RCC 7860 (cell line): ENCODE data around the gene DNAJC3.
"Not testable (repeated sequence)": the region's sequence is repeated elsewhere in the genome, so short reads cannot be mapped to it uniquely, and the experiment has no call there.

Experiments used
- DNase-seq: peaks from one replicate; pipeline ENCODE4 v3.0.0-alpha.2; 2015; ENCODE audit warnings: low spot score
- FAIRE-seq: peaks from 2 replicates; lab custom pipeline; 2012; peaks lifted over from hg19 to GRCh38; lab: Jason Lieb, UNC

DNAJC3 gene

DNA sequence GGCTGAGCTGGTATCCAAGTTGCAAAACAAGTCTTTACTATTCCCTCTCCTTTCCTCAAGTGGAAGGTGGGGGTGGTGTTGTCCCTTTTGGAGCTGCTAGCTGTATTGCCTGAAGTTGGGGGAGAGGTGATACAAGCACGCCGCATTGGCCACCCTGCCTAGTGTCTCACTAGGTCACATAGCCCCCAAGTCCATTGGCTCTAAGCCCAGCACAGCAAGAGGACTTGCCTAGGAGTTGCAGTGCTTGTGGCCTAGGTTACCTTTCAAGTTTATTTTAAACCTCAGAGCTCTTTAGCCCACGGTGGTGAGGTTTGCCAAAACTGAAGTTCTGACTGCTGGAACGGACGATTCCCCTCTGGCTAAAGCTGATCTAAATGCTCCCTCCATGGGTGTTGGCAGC is 5.3 kb upstream of the DNAJC3 start:
- no peak for FAIRE-seq

DNA sequence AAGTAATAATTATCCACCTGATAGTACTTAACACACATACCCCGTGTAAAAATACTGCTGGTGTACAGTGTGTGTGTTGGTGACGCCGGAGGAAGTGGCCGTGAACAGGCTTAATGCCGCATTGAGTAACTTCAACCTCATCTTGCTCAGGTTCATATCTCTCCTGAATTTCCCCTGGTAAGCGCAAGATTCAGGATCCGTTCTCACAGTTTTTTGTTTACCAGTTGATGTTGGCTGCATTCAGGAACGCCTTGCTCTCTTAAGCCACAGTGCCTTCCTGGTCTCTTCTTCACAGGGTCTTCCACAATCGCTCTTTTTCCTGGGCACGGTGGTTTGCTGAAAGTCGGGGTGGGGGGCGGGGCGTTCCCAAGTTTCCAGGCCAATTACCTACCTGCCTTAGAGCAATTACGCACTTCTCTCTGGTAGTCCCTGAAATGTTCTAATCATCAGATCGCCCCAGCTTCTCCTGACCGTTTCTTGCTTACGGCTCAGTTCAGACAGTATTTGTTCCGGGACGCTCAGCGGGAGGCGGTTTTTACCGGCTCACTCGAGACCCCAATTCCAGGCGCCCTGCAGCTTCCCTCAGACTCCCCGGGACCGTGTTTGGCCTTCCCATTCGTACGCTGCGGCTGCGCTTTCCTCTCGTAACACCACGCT is 706 bp upstream of the DNAJC3 start:
- DNase-seq (no peak), FAIRE-seq (no peak)

More for the DNA sequence above, 5.3 kb upstream of the DNAJC3 start:
- DNase-seq = no peak

DNA sequence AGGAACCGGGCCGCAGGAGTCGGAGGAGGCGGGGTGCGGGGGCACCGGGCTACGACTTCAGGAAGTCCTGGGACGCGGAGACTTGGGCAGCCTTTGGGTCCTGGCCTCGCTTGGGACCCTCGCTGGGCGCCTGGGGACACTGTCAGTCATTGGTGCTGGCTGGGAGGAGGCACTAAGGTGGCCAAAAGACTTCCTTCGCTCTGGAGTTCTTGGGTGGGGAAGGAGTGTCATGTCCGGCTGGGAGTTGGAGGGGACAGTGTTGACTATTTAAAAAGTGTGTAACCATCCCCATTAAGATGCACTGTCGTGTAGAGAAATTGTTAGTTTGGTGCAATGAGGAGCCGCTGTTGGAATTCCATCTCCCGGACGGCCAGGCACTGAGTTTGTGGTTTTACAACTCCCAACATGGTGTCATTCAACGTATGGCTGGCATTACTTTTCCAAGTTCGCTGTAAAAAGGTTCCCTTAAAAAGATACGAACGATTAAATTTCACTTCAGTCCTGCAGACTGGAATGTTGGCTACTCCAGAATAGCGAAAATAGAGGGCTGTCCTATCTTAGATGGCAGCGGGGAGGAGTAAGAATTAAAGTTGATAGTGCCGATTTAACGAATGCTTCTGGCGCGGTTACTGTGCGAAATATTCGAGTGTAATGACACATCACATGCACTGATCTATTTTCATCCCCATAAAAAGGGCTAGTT is 776 bp downstream of the DNAJC3 start:
- DNase-seq = peak; percentile 7
- FAIRE-seq = no peak

DNA sequence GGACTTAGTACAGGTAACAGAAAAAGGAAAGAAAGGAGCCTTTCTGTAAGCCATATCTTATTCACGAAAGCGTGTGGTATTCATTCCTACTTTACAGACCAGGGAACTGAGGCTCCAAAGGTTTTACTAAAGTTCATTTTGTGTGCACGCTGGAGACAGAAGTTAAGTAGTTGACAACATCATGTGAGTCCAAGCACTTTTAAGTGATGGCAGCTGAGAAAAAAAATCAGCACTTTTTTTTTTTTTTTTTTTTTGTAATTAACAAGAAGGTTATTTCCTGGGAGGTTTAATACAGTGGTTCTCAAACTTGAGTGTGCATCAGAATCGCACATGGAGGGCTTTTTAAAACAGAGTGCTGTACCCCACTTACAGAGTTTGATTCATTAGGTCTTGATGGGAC is 2.0 kb downstream of the DNAJC3 start:
- FAIRE-seq (no peak), DNase-seq (no peak)

DNA sequence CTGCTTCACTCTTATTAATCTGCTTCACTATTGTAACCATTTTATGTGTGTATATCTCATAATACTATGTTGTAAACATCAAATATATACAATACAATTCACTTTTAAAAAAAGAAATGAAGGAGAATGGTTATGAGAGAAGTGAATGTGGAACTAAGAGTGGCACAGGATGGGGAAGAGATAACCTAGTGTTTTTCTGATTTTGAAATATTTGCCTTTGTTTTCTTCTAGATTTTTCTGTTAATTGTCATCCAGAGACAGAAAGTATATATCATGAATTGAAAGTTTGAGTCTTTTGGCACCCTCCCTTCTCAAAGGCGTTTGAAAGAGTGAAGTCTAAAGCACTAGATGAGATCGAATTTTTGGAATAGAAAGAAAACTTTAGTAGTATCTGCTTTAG is 2.8 kb downstream of the DNAJC3 start:
- no peak for DNase-seq
- no peak for FAIRE-seq

DNA sequence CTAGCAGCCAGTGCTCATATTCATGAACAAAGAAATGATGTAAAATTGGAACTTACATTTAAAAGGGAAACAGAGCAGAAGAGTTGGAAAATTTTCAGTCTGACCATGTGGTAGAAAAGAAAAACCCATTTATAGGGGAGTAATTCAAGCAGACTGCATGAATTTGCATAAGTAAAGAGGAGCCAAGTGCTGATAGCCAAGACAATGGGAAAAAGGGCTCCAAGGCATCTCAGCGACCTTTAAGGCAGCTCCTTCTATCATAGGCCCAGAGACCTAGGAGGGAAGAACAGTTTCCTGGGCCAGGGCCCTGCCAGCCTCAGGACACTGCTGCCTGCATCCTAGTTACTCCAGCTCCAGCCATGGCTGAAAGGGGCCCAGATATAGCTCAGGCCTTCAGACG is 7.5 kb downstream of the DNAJC3 start:
- FAIRE-seq (no peak), DNase-seq (no peak)

DNA sequence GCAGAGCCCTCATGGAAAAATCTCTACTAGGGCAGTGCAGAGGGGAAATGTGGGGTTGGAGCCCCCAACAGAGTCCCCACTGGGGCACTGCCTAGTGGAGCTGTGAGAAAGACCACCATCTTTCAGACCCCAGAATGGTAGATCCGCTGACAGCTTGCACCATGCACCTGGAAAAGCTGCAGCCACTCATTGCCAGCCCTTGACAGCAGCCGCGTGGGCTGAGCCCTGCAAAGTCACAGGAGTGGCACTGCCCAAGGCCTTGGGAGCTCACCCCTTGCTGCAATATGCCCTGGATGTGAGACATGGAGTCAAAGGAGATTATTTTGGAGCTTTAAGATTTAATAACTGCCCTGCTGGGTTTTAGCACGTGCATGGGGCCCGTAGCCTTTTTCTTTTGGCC is 8.0 kb downstream of the DNAJC3 start:
- DNase-seq, FAIRE-seq: not testable (repeated sequence)

DNA sequence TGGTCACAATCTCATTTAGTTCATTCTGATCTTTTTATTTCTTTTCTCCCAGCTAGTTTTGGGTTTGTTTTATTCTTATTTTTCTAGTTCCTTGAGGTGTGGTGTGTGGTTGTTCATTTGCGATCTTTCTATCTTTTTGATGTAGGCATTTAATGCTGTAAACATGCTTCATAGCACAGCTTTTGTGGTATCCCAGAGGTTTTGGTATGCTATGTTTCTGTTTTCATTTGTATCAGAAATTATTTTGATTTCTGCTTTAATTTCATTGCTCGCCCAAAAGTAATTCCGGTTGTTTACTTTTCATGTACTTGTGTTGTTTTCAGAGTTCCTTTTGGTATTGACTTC is 12.6 kb downstream of the DNAJC3 start:
- no peak for FAIRE-seq
- DNase-seq = no peak

DNA sequence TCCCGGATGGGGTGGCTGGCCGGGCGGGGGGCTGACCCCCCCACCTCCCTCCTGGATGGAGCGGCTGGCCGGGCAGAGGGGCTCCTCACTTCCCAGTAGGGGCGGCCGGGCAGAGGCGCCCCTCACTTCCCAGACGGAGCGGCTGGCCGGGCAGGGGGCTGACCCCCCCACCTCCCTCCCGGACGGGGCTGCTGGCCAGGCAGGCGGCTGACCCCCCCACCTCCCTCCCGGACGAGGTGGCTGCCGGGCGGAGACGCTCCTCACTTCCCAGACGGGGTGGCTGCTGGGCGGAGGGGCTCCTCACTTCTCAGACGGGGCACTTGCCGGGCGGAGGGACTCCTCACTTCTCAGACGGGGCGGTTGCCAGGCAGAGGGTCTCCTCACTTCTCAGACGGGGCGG is 14.0 kb downstream of the DNAJC3 start:
- DNase-seq, FAIRE-seq: not testable (repeated sequence)

DNA sequence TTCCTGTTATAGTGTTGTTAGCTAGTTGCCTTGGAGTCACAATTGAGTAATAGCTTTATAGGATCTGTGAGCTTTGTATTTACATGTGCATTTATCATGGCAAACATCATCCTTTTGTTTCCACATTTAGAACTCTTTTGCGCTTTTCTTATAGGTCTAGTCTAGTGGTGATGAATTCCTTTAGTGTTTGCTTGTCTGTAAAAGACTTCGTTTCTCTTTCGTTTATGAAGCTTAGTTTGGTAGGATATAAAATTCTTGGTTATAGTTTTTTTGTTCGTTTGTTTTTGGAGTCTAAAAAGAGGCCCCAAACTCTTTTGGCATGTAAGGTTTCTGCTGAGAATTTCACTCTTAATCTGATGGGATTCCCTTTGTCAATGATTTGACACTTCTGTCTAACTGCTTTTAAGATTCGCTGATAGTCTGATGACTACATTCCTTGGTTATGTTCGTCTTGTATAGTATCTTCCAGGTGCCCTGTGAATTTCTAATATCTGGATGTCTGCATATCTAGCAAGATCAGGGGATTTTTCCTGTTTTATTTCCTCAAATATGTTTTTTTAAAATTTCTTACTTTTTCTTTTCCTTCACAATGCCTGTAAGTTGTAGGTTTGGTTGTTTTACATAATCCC is 20.2 kb downstream of the DNAJC3 start:
- no peak for DNase-seq
- FAIRE-seq = no peak

DNA sequence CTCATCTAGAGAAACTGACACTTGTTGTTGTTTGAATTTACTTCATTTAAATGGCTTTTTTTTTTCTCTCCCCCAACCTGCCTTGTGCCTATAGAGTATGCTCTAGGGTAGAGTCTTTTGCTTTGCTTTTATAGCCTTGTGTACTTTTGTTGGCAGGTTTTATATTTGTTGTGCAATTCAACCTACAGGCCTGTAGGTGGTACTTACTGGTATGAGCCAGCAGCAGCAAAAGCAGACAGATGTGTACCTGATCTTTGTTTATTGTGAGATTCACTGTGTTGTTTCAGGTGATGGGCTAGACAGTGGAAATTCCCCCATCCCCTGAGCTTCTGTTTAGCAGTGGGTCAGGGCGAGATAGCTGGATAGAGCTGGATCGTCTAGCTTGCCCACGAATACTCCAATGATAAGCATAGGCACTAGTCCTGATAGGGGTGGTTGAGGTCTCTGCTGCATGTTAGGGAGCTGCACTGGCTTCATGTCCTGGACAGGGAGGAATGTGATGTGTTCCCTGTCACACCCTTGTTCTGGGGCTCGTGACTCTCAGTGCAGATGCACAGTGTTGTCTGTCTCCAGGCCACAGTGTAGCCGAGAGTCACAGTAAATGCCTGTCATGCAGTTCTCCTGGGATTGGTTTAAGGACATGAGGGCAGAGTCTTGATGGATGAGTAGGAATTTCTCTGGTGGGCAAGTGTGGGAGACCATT is 21.3 kb downstream of the DNAJC3 start:
- DNase-seq (no peak), FAIRE-seq (no peak)

DNA sequence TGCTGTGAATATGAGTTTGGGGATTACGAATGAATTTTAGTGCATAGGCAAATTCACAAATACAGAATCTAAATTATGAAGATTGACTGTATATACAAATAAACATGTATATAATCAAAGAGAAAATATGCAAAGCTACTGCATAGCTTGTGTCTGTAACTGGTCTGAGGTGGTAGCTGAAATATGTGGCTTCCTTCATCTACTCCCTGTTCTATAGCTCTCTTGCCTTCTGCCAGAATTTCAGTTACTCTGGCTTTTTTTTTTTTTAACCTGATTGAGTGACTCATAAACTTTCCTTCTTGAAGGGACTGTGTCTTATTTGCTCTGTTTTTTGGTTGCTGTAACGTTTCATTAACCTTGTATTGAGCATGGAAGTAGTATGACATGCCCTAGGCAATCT is 26.6 kb downstream of the DNAJC3 start:
- DNase-seq (no peak), FAIRE-seq (no peak)

DNA sequence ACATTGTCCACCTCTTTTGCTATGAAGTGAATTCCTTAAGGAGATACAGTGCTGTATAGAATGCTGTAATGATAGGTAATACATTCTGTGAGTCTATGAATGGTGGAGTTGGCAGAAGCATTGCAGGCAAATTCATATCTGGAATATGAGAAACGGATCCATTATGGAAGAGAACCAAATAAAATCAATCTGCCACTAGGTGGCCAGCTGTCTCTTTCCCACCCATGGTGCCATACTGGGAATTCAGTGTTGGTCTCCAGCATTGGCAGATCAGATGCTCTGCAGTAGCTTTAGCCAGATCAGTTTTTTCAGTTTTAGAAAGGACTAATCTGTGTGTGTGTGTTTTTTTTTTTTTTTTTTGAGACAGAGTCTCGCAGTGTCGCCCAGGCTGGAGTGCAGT is 27.6 kb downstream of the DNAJC3 start:
- DNase-seq = no peak
- no peak for FAIRE-seq

DNA sequence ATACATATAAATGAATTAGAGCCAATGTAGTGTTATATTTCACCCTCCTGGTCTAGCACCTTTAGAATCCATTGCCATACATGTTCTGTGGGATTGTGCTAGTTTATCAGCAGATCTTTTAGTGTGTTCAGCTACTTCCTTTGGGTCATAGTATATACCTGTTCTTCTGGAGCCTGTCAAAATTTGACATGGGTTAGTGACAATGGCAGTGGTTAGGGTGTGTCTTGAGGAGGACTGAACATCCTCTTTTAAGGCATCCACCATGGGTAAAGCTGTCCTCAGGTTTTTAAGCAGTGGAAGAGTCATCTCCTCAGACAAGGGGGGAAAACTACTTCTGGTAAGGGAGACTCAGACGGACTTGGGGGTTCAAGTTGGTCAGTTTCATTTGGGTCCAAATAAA is 29.4 kb downstream of the DNAJC3 start:
- DNase-seq (no peak), FAIRE-seq (no peak)

DNA sequence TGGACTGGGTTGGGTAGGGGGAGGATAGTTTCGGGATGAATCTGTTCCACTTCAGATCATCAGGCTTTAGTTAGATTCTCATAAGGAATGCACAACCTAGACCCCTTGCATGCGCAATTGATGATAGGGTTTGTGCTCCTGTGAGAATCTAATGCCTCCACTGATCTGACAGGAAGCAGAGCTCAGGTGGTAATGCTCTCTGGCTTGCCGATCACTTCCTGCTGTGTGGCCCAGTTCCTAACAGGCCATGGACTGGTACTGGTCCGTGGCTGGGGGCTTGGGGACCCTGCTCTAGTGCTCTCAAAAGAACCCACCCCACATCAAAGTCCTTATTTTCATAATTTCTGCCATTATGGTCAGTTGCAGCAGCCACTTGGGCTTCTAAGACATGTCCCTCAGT is 30.1 kb downstream of the DNAJC3 start:
- FAIRE-seq (no peak), DNase-seq (no peak)

DNA sequence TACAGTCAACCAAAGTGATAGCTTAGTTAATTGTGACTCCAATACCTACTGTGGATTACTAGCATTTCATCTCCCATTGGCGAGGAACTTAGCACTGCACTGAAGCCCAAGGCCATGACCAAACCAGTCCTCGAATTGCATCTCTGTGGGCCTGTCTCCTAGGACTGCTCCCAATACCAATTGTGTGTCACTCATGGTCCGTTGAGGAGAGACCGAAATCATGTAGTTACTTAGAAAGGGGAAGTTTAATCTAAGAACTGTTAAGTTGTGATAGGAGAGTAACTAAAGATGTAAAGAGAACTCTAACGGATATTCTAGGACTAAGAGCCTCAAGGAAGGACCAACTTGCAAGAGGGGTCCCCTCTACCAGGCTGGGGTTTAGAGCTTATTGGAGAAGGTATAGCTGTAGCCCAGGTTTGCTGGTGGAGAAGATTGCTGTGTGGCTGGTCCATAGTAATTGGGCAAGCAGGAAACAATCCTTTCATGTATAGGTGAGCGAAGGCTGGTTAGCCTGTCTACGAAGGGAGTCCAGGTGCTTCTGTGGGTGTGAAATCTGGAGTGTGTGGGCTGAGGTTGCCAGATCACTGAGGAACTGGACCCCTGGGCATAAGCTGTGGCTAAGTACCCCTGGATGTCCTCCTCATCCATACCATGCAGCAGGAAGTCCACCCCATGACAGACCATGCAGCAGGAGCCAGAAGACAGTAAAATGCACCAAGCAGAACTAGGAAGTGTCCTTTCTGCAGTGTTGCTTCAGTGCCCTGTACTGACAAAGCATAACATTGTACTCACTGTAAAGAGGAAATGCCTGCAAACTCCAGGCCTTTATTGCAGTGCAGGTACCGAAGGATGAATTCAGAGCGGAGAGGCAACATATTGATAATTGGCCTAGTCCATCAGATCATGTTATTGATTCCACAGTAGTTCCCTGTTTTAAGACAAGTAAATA is 30.8 kb downstream of the DNAJC3 start:
- DNase-seq (no peak), FAIRE-seq (no peak)

DNA sequence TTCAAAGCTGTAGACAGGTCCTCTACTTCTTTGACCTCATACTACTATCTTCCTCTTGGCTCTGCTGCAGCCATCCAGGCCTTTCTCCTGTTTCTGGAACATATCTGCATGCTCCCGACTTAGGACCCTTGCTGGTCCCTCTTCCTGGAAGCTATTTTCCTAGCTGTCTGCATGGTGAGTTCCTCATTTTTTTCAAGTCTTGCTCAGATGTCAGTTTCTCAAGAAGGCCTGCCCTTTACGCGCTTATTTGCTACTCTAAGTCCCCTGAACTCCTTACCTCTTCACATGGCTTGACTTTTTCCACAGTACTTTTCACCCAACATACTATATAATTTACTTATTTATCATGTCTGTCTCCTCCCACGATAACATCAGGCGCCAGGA is 31.4 kb downstream of the DNAJC3 start:
- DNase-seq (no peak), FAIRE-seq (no peak)

DNA sequence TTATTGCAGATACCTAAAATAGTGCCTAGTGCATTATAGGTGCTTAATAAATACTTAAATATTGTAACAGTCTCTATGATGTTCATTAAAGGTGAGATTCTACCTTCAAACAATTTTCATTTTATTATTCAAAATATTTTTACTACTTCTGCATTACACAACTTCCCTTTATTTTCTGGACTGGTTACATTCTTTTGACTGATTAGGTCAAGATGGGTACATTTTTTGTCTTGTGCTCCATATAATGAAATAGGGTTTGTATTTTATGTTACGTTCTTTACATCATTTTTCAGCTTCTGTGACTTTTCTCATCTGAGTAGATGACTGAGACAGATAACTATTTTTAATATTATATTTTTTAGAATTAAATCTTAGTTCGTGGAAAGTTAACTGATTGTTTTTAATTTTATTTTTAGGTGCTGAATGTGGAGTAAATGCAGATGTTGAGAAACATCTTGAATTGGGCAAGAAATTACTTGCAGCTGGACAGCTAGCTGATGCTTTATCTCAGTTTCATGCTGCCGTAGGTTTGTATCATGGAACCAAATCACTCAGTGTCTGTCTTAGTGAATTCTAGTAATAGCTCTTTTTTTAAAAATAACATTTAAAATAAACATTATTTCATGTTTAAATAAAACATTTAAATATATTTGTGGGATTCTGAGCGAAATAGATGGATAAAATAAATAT is 32.0 kb downstream of the DNAJC3 start:
- FAIRE-seq (no peak), DNase-seq (no peak)

DNA sequence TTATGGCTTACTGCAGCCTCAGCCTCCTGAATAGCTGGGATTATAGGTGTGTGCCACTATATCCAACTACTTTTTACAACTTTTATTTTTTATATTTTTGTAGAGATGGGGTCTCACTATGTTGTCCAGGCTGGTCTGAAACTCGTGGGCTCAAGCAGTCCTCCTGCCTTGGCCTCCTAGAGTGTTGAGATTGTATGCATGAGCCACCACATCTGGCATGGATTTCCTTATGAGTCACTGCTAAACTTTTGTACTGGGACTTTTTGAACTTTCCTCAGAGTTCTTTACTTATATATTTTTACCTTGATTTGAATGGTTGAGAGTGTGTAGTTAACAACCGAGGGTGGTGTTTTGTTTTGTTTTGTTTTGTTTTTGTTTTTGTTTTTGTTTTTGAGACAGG is 33.4 kb downstream of the DNAJC3 start:
- FAIRE-seq = no peak
- no peak for DNase-seq

DNA sequence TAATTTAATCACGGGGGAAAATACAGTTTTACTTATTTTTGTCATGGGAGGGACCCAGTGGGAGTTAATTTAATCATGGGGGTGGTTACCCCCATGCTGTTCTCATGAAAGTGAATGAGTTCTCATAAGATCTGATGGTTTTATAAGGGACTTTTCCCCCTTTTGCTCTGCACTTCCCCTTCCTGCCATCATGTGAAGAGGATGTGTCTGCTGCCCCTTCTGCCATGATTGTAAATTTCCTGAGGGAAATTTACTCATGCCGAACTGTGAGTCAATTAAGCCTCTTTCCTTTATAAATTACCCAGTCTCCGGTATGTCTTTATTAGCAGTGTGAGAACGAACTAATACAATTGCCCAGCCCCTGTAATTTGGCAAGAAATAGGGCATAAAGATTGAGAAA is 35.9 kb downstream of the DNAJC3 start:
- DNase-seq, FAIRE-seq: not testable (repeated sequence)
